Measurements from ENCODE around the gene CAND2. TPM values are rescaled to one million over a fixed set of nuclear protein-coding genes. Genes with fewer than 3 reads are reported as not detected.
A peak's percentile ranks its signal among the peaks of the same experiment; 100 is the strongest.

CAND2 gene
- total RNA-seq, 1 experiment from 2014 or later, result 8.2 TPM

DNA sequence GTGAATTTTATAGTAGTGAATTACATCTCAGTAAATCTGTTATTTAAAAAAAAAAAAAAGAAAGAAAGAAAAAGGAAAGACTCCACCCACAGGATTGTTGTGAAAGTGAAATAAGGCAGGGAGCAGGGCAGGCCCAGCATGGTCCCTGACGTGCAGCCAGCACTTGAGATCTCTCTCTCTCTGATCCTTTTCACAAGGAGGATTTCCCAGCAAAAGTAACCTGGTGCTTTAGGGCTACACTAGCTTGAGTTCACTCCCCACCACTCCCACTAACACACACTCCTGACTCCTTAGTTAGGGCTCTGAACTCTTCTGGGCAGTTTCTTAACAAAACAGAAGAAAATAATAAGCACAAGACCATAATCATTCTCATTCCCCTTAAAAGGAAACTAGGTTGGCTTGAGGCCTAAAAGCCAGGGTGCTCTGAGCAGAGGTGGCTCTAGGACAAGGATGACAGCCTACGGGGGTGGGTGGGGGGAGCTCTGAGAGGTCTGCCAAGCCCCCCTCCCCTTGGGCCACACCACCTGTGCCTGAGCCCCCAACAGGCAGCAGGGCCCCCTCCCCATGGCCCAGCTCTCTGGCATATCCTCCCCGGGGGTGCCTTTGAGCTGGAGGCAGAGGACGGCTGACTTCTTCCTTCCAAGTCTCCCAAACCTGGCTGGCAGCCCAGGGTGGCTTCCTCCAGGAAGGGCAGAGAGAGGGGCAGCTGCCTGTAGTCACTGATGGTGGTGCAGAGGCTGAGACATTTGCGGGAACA, 38.3 kb upstream of the CAND2 start:
- H3K4me3 ChIP-seq (ENCODE audit: low read depth, low read length, poor library complexity, severe bottlenecking), result no peak overlapping the region
- H3K9me3 ChIP-seq (ENCODE audit: low read depth, low read length, poor library complexity, severe bottlenecking), result no peaks in the 10 kb centered on the region
- ChIA-PET POLR2A (ENCODE audit: low non-redundant PET) (no interaction called here), CTCF (interaction anchor here (0.5 kb wide), 1 partner anchor 361 kb away, joined by 4 read pairs; no protein-coding TSS in a partner anchor)
- peak overlapping the region; percentile 24 for H3K27ac ChIP-seq (ENCODE audit: low read depth, low read length, poor library complexity, severe bottlenecking)
- intact Hi-C loops (cut with micrococcal nuclease; ENCODE audit: unreplicated experiment), result no loop called here
- H3K27me3 ChIP-seq (replicated peaks; ENCODE audit: insufficient read depth, low read depth, low read length, poor library complexity), result no peaks in the 10 kb centered on the region
- DNase-seq (ENCODE audit: low spot score), result peak; percentile 62
- H3K4me1 ChIP-seq (ENCODE audit: insufficient read depth, low read length, poor library complexity, severe bottlenecking), result peaks cover 8% of the 10 kb centered on the region
- BruUV-seq (replicated peaks), result no TSS peak
- TF ChIP-seq CTCF (conservative IDR thresholded peaks at IDR 0.05; ENCODE audit: low read depth, low read length) (no peak), EZH2 (IDR thresholded peaks at IDR 0.05; ENCODE audit: borderline replicate concordance, low read depth, low read length, poor library complexity, severe bottlenecking) (no peak)
- no peaks in the 10 kb centered on the region for H3K36me3 ChIP-seq (ENCODE audit: insufficient read depth, low read length, poor library complexity, severe bottlenecking)

- no TSS peak for BruUV-seq (replicated peaks)
- intact Hi-C loops (cut with micrococcal nuclease; ENCODE audit: unreplicated experiment), result no loop called here
- POLR2A ChIA-PET (ENCODE audit: low non-redundant PET), result no interaction called here
- Histone ChIP-seq H3K36me3 (ENCODE audit: insufficient read depth, low read length, poor library complexity, severe bottlenecking) (no peaks in the 10 kb centered on the region), H3K27ac (ENCODE audit: low read depth, low read length, poor library complexity, severe bottlenecking) (peak within 1 kb of the TSS; percentile 24), H3K27me3 (replicated peaks; ENCODE audit: insufficient read depth, low read depth, low read length, poor library complexity) (no peaks in the 10 kb centered on the region), H3K4me1 (ENCODE audit: insufficient read depth, low read length, poor library complexity, severe bottlenecking) (peaks cover 8% of the 10 kb centered on the region), H3K4me3 (ENCODE audit: low read depth, low read length, poor library complexity, severe bottlenecking) (no peak within 1 kb of the TSS), H3K9me3 (ENCODE audit: low read depth, low read length, poor library complexity, severe bottlenecking) (no peaks in the 10 kb centered on the region)
- CTCF ChIA-PET, result interaction anchor here (0.5 kb wide), 1 partner anchor 362 kb away, joined by 4 read pairs; no protein-coding TSS in a partner anchor
- TF ChIP-seq EZH2 (IDR thresholded peaks at IDR 0.05; ENCODE audit: borderline replicate concordance, low read depth, low read length, poor library complexity, severe bottlenecking) (no peak), CTCF (conservative IDR thresholded peaks at IDR 0.05; ENCODE audit: low read depth, low read length) (no peak)
- DNase-seq (ENCODE audit: low spot score), result no peak
These were observed 37.3 kb upstream of the CAND2 start, which contains the start of gene TMEM40 for GRCh38 chr3:12759097-12759679. Gene TMEM40, minus strand, starts transcription at chr3:12759259. Its CDS starts 9,427 bp downstream, at chr3:12749832.

DNA sequence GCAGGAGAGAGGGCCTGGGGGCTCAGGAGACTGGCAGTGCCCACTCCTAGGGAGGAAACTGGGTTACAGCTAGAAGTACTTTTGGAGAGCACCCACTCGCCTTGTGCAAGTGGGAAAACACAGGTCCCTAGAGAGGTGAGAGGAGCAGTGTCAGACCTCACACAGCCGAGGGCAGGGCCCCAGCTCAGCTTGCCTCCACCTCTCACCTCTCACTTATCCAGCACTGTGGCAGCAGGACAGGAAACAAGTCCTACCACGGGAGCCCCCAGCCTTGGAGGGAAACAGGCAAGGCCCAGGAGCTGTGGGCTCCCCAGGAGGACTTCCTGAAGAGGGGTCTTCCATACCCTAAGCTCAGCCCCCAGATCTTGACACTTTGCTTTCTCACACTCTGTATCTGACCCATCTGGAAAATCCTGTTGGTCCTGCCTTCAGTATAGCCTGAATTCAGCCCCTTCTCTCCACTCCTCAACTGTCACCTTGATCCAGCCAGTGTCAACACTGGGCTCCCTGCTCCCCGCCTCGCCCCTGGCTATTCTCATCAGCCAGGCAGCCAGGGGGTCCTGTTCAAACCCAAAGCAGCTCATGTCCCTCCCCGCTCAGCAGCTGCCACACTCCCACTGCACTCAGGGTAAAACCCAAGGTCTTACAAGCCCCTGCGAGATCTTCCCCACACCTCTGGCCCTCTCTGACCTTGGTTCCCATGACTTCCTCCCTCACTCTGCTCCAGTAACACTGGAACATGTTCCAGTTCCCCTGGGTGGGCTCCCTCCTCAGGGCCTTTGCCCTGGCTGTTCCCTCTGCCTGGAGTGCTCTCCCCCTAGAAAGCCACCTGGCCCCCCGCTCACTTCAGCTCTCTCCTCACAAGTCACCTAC, 36.6 kb upstream of the CAND2 start:
- POLR2A ChIA-PET (ENCODE audit: low non-redundant PET), result no interaction called here

More for the DNA sequence above, 36.6 kb upstream of the CAND2 start:
- Histone ChIP-seq H3K27ac (ENCODE audit: low read depth, low read length, poor library complexity, severe bottlenecking) (no peak overlapping the region), H3K4me1 (ENCODE audit: insufficient read depth, low read length, poor library complexity, severe bottlenecking) (peaks cover 8% of the 10 kb centered on the region), H3K9me3 (ENCODE audit: low read depth, low read length, poor library complexity, severe bottlenecking) (no peaks in the 10 kb centered on the region), H3K27me3 (replicated peaks; ENCODE audit: insufficient read depth, low read depth, low read length, poor library complexity) (no peaks in the 10 kb centered on the region), H3K4me3 (ENCODE audit: low read depth, low read length, poor library complexity, severe bottlenecking) (no peak overlapping the region), H3K36me3 (ENCODE audit: insufficient read depth, low read length, poor library complexity, severe bottlenecking) (no peaks in the 10 kb centered on the region)
- no peak for DNase-seq (ENCODE audit: low spot score)
- CTCF ChIA-PET, result interaction anchor here (0.5 kb wide), 1 partner anchor 13 kb away, joined by 3 read pairs; no protein-coding TSS in a partner anchor
- intact Hi-C loops (cut with micrococcal nuclease; ENCODE audit: unreplicated experiment), result no loop called here
- TF ChIP-seq EZH2 (IDR thresholded peaks at IDR 0.05; ENCODE audit: borderline replicate concordance, low read depth, low read length, poor library complexity, severe bottlenecking) (no peak), CTCF (conservative IDR thresholded peaks at IDR 0.05; ENCODE audit: low read depth, low read length) (no peak)
- no TSS peak for BruUV-seq (replicated peaks)
